GM23248 (cell line): ENCODE measurements around the gene ERGIC1.

Source experiments
- EZH2 ChIP-seq: fragments of 200-600 bp; sonication (generic); IDR thresholded peaks from 2 replicates; pipeline ENCODE4 v1.6.1; 2018; ENCODE audit warnings: antibody characterized with exemption, mild to moderate bottlenecking; ENCODE audit not compliant: insufficient read depth, poor library complexity, severe bottlenecking
- EZH2phosphoT487 ChIP-seq: fragments of 200-600 bp; sonication (generic); IDR thresholded peaks from 2 replicates; pipeline ENCODE4 v1.6.1; 2018; ENCODE audit warnings: antibody characterized with exemption, moderate library complexity, mild to moderate bottlenecking, low read depth; ENCODE audit not compliant: insufficient read depth

- TF ChIP-seq EZH2 (no peak), EZH2phosphoT487 (no peak)
Observed at GRCh38 chr5:172902497-172903472, 68.7 kb downstream of the ERGIC1 start.
